M059J (cell line): Measurements from ENCODE around the gene TSPY1. TPM values are rescaled to one million over a fixed set of nuclear protein-coding genes. Genes with fewer than 3 reads are reported as not detected.
"Not testable (repeated sequence)": the region's sequence is repeated elsewhere in the genome, so short reads cannot be mapped to it uniquely, and the experiment has no call there.

Experiments
- DNase-seq: peaks from one replicate; pipeline ENCODE4 v3.0.0-alpha.2; 2012; ENCODE audit warnings: low read depth
- total RNA-seq: library from RNA; depleted of rRNA; stranded (reverse); fragments of >200 nt; shearing (Covaris generic); gene quantifications from 2 replicates; pipeline ENCODE4 v1.2.3, GENCODE V29; 2014; rRNA removed

Gene TSPY1, protein sequence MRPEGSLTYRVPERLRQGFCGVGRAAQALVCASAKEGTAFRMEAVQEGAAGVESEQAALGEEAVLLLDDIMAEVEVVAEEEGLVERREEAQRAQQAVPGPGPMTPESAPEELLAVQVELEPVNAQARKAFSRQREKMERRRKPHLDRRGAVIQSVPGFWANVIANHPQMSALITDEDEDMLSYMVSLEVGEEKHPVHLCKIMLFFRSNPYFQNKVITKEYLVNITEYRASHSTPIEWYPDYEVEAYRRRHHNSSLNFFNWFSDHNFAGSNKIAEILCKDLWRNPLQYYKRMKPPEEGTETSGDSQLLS
- not detected in 2 replicates for total RNA-seq

DNA sequence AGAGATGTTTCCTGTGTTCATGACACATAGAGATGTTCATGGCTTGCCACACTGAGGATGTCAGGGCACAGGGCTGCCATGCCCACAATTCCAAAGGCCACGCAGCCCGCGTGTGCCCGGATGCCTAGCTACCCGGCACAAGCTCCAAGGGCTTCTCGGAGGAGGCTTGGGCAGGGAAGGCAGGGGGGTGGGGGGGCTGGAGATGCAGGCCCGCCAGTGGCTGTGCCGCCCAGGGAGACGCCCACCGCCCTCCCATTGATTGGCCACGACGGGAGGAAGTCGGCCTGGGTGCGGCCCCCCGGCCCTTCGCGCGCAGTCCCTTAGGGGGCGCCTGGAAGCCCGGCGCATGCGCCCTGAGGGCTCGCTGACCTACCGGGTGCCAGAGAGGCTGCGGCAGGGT, at the start of gene TSPY1:
TSS of gene TSPY1 (plus strand) at position 301 of the 400 bp plus-strand sequence. CDS start at position 347, 46 bp downstream.
- DNase-seq: not testable (repeated sequence)

DNA sequence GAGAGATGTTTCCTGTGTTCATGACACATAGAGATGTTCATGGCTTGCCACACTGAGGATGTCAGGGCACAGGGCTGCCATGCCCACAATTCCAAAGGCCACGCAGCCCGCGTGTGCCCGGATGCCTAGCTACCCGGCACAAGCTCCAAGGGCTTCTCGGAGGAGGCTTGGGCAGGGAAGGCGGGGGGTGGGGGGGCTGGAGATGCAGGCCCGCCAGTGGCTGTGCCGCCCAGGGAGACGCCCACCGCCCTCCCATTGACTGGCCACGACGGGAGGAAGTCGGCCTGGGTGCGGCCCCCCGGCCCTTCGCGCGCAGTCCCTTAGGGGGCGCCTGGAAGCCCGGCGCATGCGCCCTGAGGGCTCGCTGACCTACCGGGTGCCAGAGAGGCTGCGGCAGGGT, 20.2 kb downstream of the TSPY1 start, which contains the start of gene TSPY9:
TSS of gene TSPY9 (plus strand) at position 301 of the 400 bp plus-strand sequence. CDS start at position 347, 46 bp downstream.
- DNase-seq: not testable (repeated sequence)

GRCh38 chrY:9504396-9504795, 37.6 kb downstream of the TSPY1 start:
- DNase-seq: not testable (repeated sequence)

GRCh38 chrY:9516287-9516686, 49.5 kb downstream of the TSPY1 start:
- DNase-seq: not testable (repeated sequence)

Other genes starting within 250 kb of the TSPY1 start
- not detected in 2 replicates for gene TSPY4, start 129.5 kb upstream of the TSPY1 start, total RNA-seq
- not detected in 2 replicates for gene TSPY8, start 109.2 kb upstream of the TSPY1 start, total RNA-seq
- gene TSPY3, start 68.5 kb upstream of the TSPY1 start, total RNA-seq: not detected in 2 replicates
- not detected in 2 replicates for gene TSPY9, start 20.3 kb downstream of the TSPY1 start, total RNA-seq
- gene TSPY10, start 60.9 kb downstream of the TSPY1 start, total RNA-seq: not detected in 2 replicates